GM23338 (cell line): Measurements from ENCODE around the gene GADD45GIP1.

Source experiments
- EZH2 ChIP-seq: fragments of 200-600 bp; sonication (generic); IDR thresholded peaks from one replicate; pipeline ENCODE4 v1.8.0; 2017; ENCODE audit warnings: antibody characterized with exemption, mild to moderate bottlenecking, low read depth; ENCODE audit not compliant: unreplicated experiment
- EZH2phosphoT487 ChIP-seq: fragments of 200-600 bp; sonication (generic); IDR thresholded peaks from one replicate; pipeline ENCODE4 v1.8.1; 2018; ENCODE audit warnings: antibody characterized with exemption; ENCODE audit not compliant: unreplicated experiment
- POLR2AphosphoS5 ChIP-seq: IDR thresholded peaks from 2 replicates; pipeline ENCODE4 v1.6.1; 2016; ENCODE audit warnings: antibody characterized with exemption, low read depth
- REST ChIP-seq: IDR thresholded peaks from one replicate; pipeline ENCODE4 v1.6.1; 2018; ENCODE audit warnings: antibody characterized with exemption; ENCODE audit not compliant: unreplicated experiment
- TF ChIP-seq, protein P1 (sequence below), 2 experiments: fragments of 200-600 bp in 1 of 2; sonication (generic) in 1 of 2; conservative IDR thresholded peaks; 2 replicates each; pipeline versions ENCODE4 v1.5.1 to v1.6.1; 2016 to 2017; ENCODE audit warnings: antibody characterized with exemption in 2 of 2, low read depth in 2 of 2, mild to moderate bottlenecking in 2 of 2, moderate library complexity in 1 of 2

- TF ChIP-seq, protein P1, sequence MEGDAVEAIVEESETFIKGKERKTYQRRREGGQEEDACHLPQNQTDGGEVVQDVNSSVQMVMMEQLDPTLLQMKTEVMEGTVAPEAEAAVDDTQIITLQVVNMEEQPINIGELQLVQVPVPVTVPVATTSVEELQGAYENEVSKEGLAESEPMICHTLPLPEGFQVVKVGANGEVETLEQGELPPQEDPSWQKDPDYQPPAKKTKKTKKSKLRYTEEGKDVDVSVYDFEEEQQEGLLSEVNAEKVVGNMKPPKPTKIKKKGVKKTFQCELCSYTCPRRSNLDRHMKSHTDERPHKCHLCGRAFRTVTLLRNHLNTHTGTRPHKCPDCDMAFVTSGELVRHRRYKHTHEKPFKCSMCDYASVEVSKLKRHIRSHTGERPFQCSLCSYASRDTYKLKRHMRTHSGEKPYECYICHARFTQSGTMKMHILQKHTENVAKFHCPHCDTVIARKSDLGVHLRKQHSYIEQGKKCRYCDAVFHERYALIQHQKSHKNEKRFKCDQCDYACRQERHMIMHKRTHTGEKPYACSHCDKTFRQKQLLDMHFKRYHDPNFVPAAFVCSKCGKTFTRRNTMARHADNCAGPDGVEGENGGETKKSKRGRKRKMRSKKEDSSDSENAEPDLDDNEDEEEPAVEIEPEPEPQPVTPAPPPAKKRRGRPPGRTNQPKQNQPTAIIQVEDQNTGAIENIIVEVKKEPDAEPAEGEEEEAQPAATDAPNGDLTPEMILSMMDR (conservative IDR thresholded peaks at IDR 0.05; ENCODE audit: low read depth in 2 of 2) = no peak
- TF ChIP-seq POLR2AphosphoS5 (no peak), EZH2phosphoT487 (no peak), EZH2 (no peak), REST (no peak)
Measured at GRCh38 chr19:12992729-12993128, 35.7 kb upstream of the GADD45GIP1 start.
